Measurements from ENCODE around the gene PPDPF. TPM values are rescaled to one million over a fixed set of nuclear protein-coding genes. Genes with fewer than 3 reads are reported as not detected.

PPDPF gene
- total RNA-seq, 1 experiment from 2014 or later: 245 TPM

GRCh38 chr20:63552481-63553249 lies 32.1 kb downstream of the PPDPF start:
- H3K4me1 ChIP-seq (ENCODE audit: insufficient read depth, low read length): peaks cover 15% of the 10 kb centered on the region
- ChIA-PET CTCF (no interaction called here), POLR2A (ENCODE audit: unreplicated experiment) (no interaction called here)
- no peaks in the 10 kb centered on the region for H3K79me2 ChIP-seq (ENCODE audit: low read length)
- no peak overlapping the region for H3K27ac ChIP-seq (ENCODE audit: low read length)
- DNase-seq (peak; percentile 18), ATAC-seq (no peak)
- no peak overlapping the region for H3K4me3 ChIP-seq (ENCODE audit: low read length)
- H2AFZ ChIP-seq (ENCODE audit: low read length): 0 out of 2 replicates have a peak overlapping the region, but pooled peaks have one; percentile 21
- H3K27me3 ChIP-seq (ENCODE audit: low read length): no peaks in the 10 kb centered on the region
- no peaks in the 10 kb centered on the region for H3K9me3 ChIP-seq (ENCODE audit: low read length)
- 0 out of 2 replicates have a peak overlapping the region, but pooled peaks have one; percentile 5 for H3K4me2 ChIP-seq (ENCODE audit: low read length)
- TF ChIP-seq CTCF (conservative IDR thresholded peaks at IDR 0.05; ENCODE audit: low read depth, low read length) (no peak), EZH2 (IDR thresholded peaks at IDR 0.05; ENCODE audit: low read length, unreplicated experiment) (no peak), EZH2phosphoT487 (IDR thresholded peaks at IDR 0.05; ENCODE audit: borderline replicate concordance, low read length) (no peak)
- intact Hi-C loops (cut with micrococcal nuclease): no loop called here
- no peaks in the 10 kb centered on the region for H3F3A ChIP-seq (ENCODE audit: low read length, unreplicated experiment)
- no peak overlapping the region for H3K9ac ChIP-seq (ENCODE audit: low read length)
- H4K20me1 ChIP-seq (ENCODE audit: low read length): no peaks in the 10 kb centered on the region
- no peaks in the 10 kb centered on the region for H3K9me2 ChIP-seq (replicated peaks; ENCODE audit: low read length)
- BruUV-seq (replicated peaks): TSS peak; percentile 26
- no peaks in the 10 kb centered on the region for H3K36me3 ChIP-seq (ENCODE audit: low read depth, low read length)

GRCh38 chr20:63553251-63553932 lies 32.8 kb downstream of the PPDPF start:
- ChIA-PET CTCF (no interaction called here), POLR2A (ENCODE audit: unreplicated experiment) (no interaction called here)
- peak overlapping the region; percentile 100 for H3K4me2 ChIP-seq (ENCODE audit: low read length)
- intact Hi-C loops (cut with micrococcal nuclease): no loop called here
- no peaks in the 10 kb centered on the region for H3K9me3 ChIP-seq (ENCODE audit: low read length)
- ATAC-seq (peak; percentile 68), DNase-seq (peak; percentile 83)
- H3K36me3 ChIP-seq (ENCODE audit: low read depth, low read length): no peaks in the 10 kb centered on the region
- no peaks in the 10 kb centered on the region for H3K9me2 ChIP-seq (replicated peaks; ENCODE audit: low read length)
- peak overlapping the region; percentile 99 for H2AFZ ChIP-seq (ENCODE audit: low read length)
- H3K9ac ChIP-seq (ENCODE audit: low read length): peak overlapping the region; percentile 67
- TF ChIP-seq EZH2phosphoT487 (IDR thresholded peaks at IDR 0.05; ENCODE audit: borderline replicate concordance, low read length): no peak
- TF ChIP-seq CTCF (conservative IDR thresholded peaks at IDR 0.05; ENCODE audit: low read depth, low read length): no peak
- no peak for TF ChIP-seq EZH2 (IDR thresholded peaks at IDR 0.05; ENCODE audit: low read length, unreplicated experiment)
- H4K20me1 ChIP-seq (ENCODE audit: low read length): no peaks in the 10 kb centered on the region
- H3K79me2 ChIP-seq (ENCODE audit: low read length): no peaks in the 10 kb centered on the region
- no peaks in the 10 kb centered on the region for H3K27me3 ChIP-seq (ENCODE audit: low read length)
- H3F3A ChIP-seq (ENCODE audit: low read length, unreplicated experiment): no peaks in the 10 kb centered on the region
- no TSS peak for BruUV-seq (replicated peaks)
- H3K4me3 ChIP-seq (ENCODE audit: low read length): peak overlapping the region; percentile 89
- H3K4me1 ChIP-seq (ENCODE audit: insufficient read depth, low read length): peaks cover 7% of the 10 kb centered on the region
- H3K27ac ChIP-seq (ENCODE audit: low read length): no peak overlapping the region

GRCh38 chr20:63553933-63554290 lies 33.3 kb downstream of the PPDPF start, which contains the start of gene FNDC11:
Gene FNDC11 (plus strand): TSS chr20:63554159. CDS start chr20:63555664, 1,505 bp downstream.
- no peak within 1 kb of the TSS for H3K27ac ChIP-seq (ENCODE audit: low read length)
- intact Hi-C loops (cut with micrococcal nuclease): no loop called here
- no TSS peak for BruUV-seq (replicated peaks)
- peak within 1 kb of the TSS; percentile 89 for H3K4me3 ChIP-seq (ENCODE audit: low read length)
- ATAC-seq (peak; percentile 53), DNase-seq (peak; percentile 28)
- peak within 1 kb of the TSS; percentile 67 for H3K9ac ChIP-seq (ENCODE audit: low read length)
- H4K20me1 ChIP-seq (ENCODE audit: low read length): no peaks in the 10 kb centered on the region
- ChIA-PET POLR2A (ENCODE audit: unreplicated experiment) (no interaction called here), CTCF (no interaction called here)
- peaks cover 7% of the 10 kb centered on the region for H3K4me1 ChIP-seq (ENCODE audit: insufficient read depth, low read length)
- no peaks in the 10 kb centered on the region for H3K9me3 ChIP-seq (ENCODE audit: low read length)
- no peaks in the 10 kb centered on the region for H3K27me3 ChIP-seq (ENCODE audit: low read length)
- peak within 1 kb of the TSS; percentile 99 for H2AFZ ChIP-seq (ENCODE audit: low read length)
- no peaks in the 10 kb centered on the region for H3F3A ChIP-seq (ENCODE audit: low read length, unreplicated experiment)
- no peak for TF ChIP-seq CTCF (conservative IDR thresholded peaks at IDR 0.05; ENCODE audit: low read depth, low read length)
- TF ChIP-seq EZH2 (IDR thresholded peaks at IDR 0.05; ENCODE audit: low read length, unreplicated experiment): no peak
- no peak for TF ChIP-seq EZH2phosphoT487 (IDR thresholded peaks at IDR 0.05; ENCODE audit: borderline replicate concordance, low read length)
- no peaks in the 10 kb centered on the region for H3K79me2 ChIP-seq (ENCODE audit: low read length)
- H3K36me3 ChIP-seq (ENCODE audit: low read depth, low read length): no peaks in the 10 kb centered on the region
- H3K9me2 ChIP-seq (replicated peaks; ENCODE audit: low read length): no peaks in the 10 kb centered on the region
- peak within 1 kb of the TSS; percentile 100 for H3K4me2 ChIP-seq (ENCODE audit: low read length)
